Measurements from ENCODE around the gene PCA3.

Gene PCA3

GRCh38 chr9:76827296-76828080 is 63.2 kb downstream of the PCA3 start:
- DNase-seq: no peak

DNA sequence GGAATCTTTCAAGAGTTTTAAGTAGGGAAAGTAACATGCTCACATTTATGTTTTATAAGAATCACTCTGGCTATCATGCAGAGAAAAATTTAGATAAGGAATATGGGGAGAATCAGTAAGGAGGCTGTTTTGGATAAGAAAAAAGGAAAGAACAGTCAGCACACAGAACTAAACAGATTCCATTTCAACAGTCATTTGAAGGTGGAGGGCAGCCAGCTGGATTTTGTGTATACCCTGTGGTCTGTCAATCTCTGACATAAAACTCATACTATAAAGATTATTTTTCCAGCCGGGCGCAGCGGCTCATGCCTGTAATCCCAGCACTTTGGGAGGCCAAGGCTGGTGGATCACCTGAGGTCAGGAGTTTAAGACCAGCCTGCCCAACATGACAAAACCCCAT is 64.2 kb downstream of the PCA3 start:
- no peak for DNase-seq

- DNase-seq: peak; percentile 30 to 55
Measured at GRCh38 chr9:76835571-76836283, 71.5 kb downstream of the PCA3 start.

All from NCI-H446 (cell line).